H1 (cell line): ENCODE results near the gene SLC44A1. TPM values are rescaled to one million over a fixed set of nuclear protein-coding genes. Genes with fewer than 3 reads are reported as not detected.

ENCODE experiments used
- CTCF ChIA-PET: fragments of 300-600 bp; sonication (Branson Sonifier 250); formaldehyde crosslinking; loops from one replicate; lab custom pipeline; 2021; ENCODE audit not compliant: partially characterized antibody; lab: Charles Lee
- POLR2A ChIA-PET: fragments of 300-600 bp; sonication (Branson Sonifier 250); formaldehyde crosslinking; loops from one replicate; lab custom pipeline; 2021; ENCODE audit warnings: inconsistent platforms; ENCODE audit not compliant: partially characterized antibody; lab: Charles Lee
- DNase-seq, 2 experiments: peaks; one replicate each; pipeline versions ENCODE4 v3.0.0 to v3.0.0-alpha.2; 2010 to 2022; ENCODE audit warnings: low spot score in 2 of 2, low read depth in 1 of 2, mixed read lengths in 1 of 2
- FAIRE-seq: peaks from 2 replicates; lab custom pipeline; 2011; peaks lifted over from hg19 to GRCh38; lab: Jason Lieb, UNC
- H2AFZ ChIP-seq: 2 replicates; pipeline ENCODE4 v1.8.1; 2012; ENCODE audit warnings: low read length, inconsistent platforms
- H2AK5ac ChIP-seq: 2 replicates; pipeline ENCODE4 v1.6.1; 2013; ENCODE audit warnings: low read depth, low read length
- H2BK120ac ChIP-seq: replicated peaks from 2 replicates; pipeline ENCODE3; 2013; ENCODE audit warnings: low read depth, low read length, inconsistent platforms
- H2BK12ac ChIP-seq: 2 replicates; pipeline ENCODE4 v1.6.1; 2013; ENCODE audit warnings: low read depth, low read length
- H2BK15ac ChIP-seq: 2 replicates; pipeline ENCODE4 v1.6.1; 2013; ENCODE audit warnings: low read length
- H2BK20ac ChIP-seq: 2 replicates; pipeline ENCODE4 v1.6.1; 2013; ENCODE audit warnings: low read length
- H2BK5ac ChIP-seq: 2 replicates; pipeline ENCODE4 v1.6.1; 2013; ENCODE audit warnings: low read depth, low read length
- H3K14ac ChIP-seq: 2 replicates; pipeline ENCODE4 v1.6.1; 2013; ENCODE audit warnings: inconsistent platforms; ENCODE audit not compliant: insufficient read length
- H3K18ac ChIP-seq: 2 replicates; pipeline ENCODE4 v1.6.1; 2013; ENCODE audit warnings: low read length; ENCODE audit errors: extremely low read depth
- H3K23ac ChIP-seq: 2 replicates; pipeline ENCODE4 v1.6.1; 2013; ENCODE audit warnings: inconsistent platforms; ENCODE audit not compliant: insufficient read length
- H3K23me2 ChIP-seq: 2 replicates; pipeline ENCODE4 v1.6.1; 2013; ENCODE audit warnings: low read depth, low read length
- H3K27ac ChIP-seq: 2 replicates; pipeline ENCODE4 v1.6.1; 2011; ENCODE audit warnings: low read depth, low read length, inconsistent platforms
- H3K27me3 ChIP-seq, 4 experiments: replicated peaks in 1 of 4; 1 replicate in 1 of 4; 2 replicates in 3 of 4; pipeline versions ENCODE4 v1.6.1 to v1.8.1; 2011 to 2013; ENCODE audit warnings: low read length in 3 of 4, mild to moderate bottlenecking in 3 of 4, inconsistent platforms in 2 of 4, mixed read lengths in 2 of 4, moderate library complexity in 1 of 4; ENCODE audit not compliant: control insufficient read depth in 3 of 4, insufficient read depth in 3 of 4; ENCODE audit errors: extremely low read depth in 1 of 4
- H3K36me3 ChIP-seq, 4 experiments: 2 replicates each; pipeline versions ENCODE4 v1.6.1 to v1.8.1; 2011 to 2013; ENCODE audit warnings: mild to moderate bottlenecking in 4 of 4, low read length in 3 of 4, moderate library complexity in 2 of 4, control low read depth in 1 of 4, inconsistent platforms in 1 of 4; ENCODE audit not compliant: insufficient read depth in 4 of 4, control insufficient read depth in 2 of 4
- H3K4ac ChIP-seq: replicated peaks from 2 replicates; pipeline ENCODE3; 2013; ENCODE audit warnings: low read length, low read depth, mixed read lengths, inconsistent platforms; ENCODE audit not compliant: insufficient read length
- H3K4me1 ChIP-seq, 4 experiments: replicated peaks in 1 of 4; 1 replicate in 1 of 4; 2 replicates in 3 of 4; pipeline versions ENCODE4 v1.6.1 to v1.8.1; 2011 to 2013; ENCODE audit warnings: low read length in 3 of 4, inconsistent platforms in 2 of 4, mixed read lengths in 1 of 4; ENCODE audit not compliant: insufficient read depth in 4 of 4, control insufficient read depth in 3 of 4
- H3K4me2 ChIP-seq, 2 experiments: 2 replicates each; pipeline versions ENCODE4 v1.6.1 to v1.8.1; 2011 to 2013; ENCODE audit warnings: low read depth in 2 of 2, low read length in 2 of 2, control low read depth in 1 of 2, inconsistent platforms in 1 of 2, mild to moderate bottlenecking in 1 of 2; ENCODE audit not compliant: insufficient read depth in 1 of 2
- H3K4me3 ChIP-seq, 4 experiments: fragments of 200-600, 300-600 bp in 1 of 4; sonication (generic), shearing (Covaris generic), sonication (Bioruptor Twin) in 1 of 4; 2 replicates each; pipeline versions ENCODE4 v1.5.1 to v1.8.1; 2011 to 2016; ENCODE audit warnings: low read length in 4 of 4, low read depth in 3 of 4, control low read depth in 2 of 4, inconsistent platforms in 2 of 4, mild to moderate bottlenecking in 2 of 4, mixed read lengths in 1 of 4, moderate library complexity in 1 of 4; ENCODE audit not compliant: insufficient read depth in 2 of 4; ENCODE audit errors: extremely low read depth in 1 of 4
- H3K56ac ChIP-seq: replicated peaks from 2 replicates; pipeline ENCODE3; 2013; ENCODE audit warnings: low read depth, mild to moderate bottlenecking, mixed read lengths, low read length, inconsistent platforms; ENCODE audit not compliant: insufficient read length
- H3K79me1 ChIP-seq: 2 replicates; pipeline ENCODE4 v1.6.1; 2013; ENCODE audit warnings: low read depth, low read length, control low read depth
- H3K79me2 ChIP-seq, 2 experiments: 2 replicates each; pipeline versions ENCODE4 v1.6.1 to v1.8.1; 2012 to 2013; ENCODE audit warnings: low read length in 2 of 2, mild to moderate bottlenecking in 2 of 2, inconsistent platforms in 1 of 2; ENCODE audit not compliant: insufficient read depth in 2 of 2, control insufficient read depth in 1 of 2
- H3K9ac ChIP-seq, 4 experiments: replicated peaks in 1 of 4; 1 replicate in 1 of 4; 2 replicates in 3 of 4; pipeline versions ENCODE4 v1.6.1 to v1.8.1; 2011 to 2013; ENCODE audit warnings: low read depth in 3 of 4, low read length in 3 of 4, control low read depth in 2 of 4, mild to moderate bottlenecking in 2 of 4, moderate library complexity in 2 of 4, inconsistent platforms in 1 of 4; ENCODE audit errors: extremely low read depth in 1 of 4
- H3K9me3 ChIP-seq, 2 experiments: 2 replicates each; pipeline versions ENCODE4 v1.6.1 to v1.8.1; 2012 to 2013; ENCODE audit warnings: mild to moderate bottlenecking in 2 of 2, moderate library complexity in 2 of 2, control low read depth in 1 of 2, inconsistent platforms in 1 of 2, low read depth in 1 of 2, low read length in 1 of 2, mixed read lengths in 1 of 2; ENCODE audit not compliant: insufficient read depth in 2 of 2
- H4K20me1 ChIP-seq, 2 experiments: replicated peaks in 1 of 2; 2 replicates each; pipeline versions ENCODE3 to v1.8.1; 2011 to 2013; ENCODE audit warnings: inconsistent platforms in 2 of 2, low read length in 2 of 2, mild to moderate bottlenecking in 1 of 2; ENCODE audit not compliant: insufficient read depth in 2 of 2, control insufficient read depth in 1 of 2
- H4K5ac ChIP-seq: 2 replicates; pipeline ENCODE4 v1.6.1; 2013; ENCODE audit warnings: low read length, low read depth, mixed read lengths, inconsistent platforms; ENCODE audit not compliant: insufficient read length
- H4K8ac ChIP-seq: 2 replicates; pipeline ENCODE4 v1.8.0; 2013; ENCODE audit warnings: mild to moderate bottlenecking, moderate library complexity, low read length, inconsistent platforms; ENCODE audit not compliant: insufficient read depth; ENCODE audit errors: extremely low read depth
- H4K91ac ChIP-seq: replicated peaks from 2 replicates; pipeline ENCODE3; 2013; ENCODE audit warnings: low read length, mixed read lengths, inconsistent platforms; ENCODE audit not compliant: insufficient read length
- ASH2L ChIP-seq: fragments of 200-600, 300-600 bp; sonication (generic); IDR thresholded peaks from one replicate; pipeline ENCODE4 v1.7.1; 2017; ENCODE audit warnings: low read length
- ATF3 ChIP-seq: IDR thresholded peaks from 2 replicates; pipeline ENCODE4 v1.6.1; 2011; ENCODE audit warnings: low read depth, mild to moderate bottlenecking, low read length; ENCODE audit not compliant: insufficient read depth
- CEBPB ChIP-seq: IDR thresholded peaks from 2 replicates; pipeline ENCODE4 v1.6.1; 2012; ENCODE audit warnings: low read depth, low read length
- CHD1 ChIP-seq: IDR thresholded peaks from 2 replicates; pipeline ENCODE4 v1.6.1; 2012; ENCODE audit warnings: low read depth, low read length, improper control_type of control experiment
- CHD2 ChIP-seq: IDR thresholded peaks from 2 replicates; pipeline ENCODE4 v1.6.1; 2012; ENCODE audit warnings: low read length, improper control_type of control experiment
- EGR1 ChIP-seq: IDR thresholded peaks from 2 replicates; pipeline ENCODE4 v1.6.1; 2011; ENCODE audit warnings: low read depth, low read length, borderline replicate concordance
- EP300 ChIP-seq, 2 experiments: IDR thresholded peaks; 1 replicate in 1 of 2; 2 replicates in 1 of 2; pipeline ENCODE4 v1.6.1; 2011 to 2012; ENCODE audit warnings: low read depth in 2 of 2, low read length in 2 of 2, mild to moderate bottlenecking in 2 of 2, borderline replicate concordance in 1 of 2, inconsistent platforms in 1 of 2, moderate library complexity in 1 of 2
- KDM4A ChIP-seq: IDR thresholded peaks from one replicate; pipeline ENCODE4 v1.7.1; 2012; ENCODE audit warnings: low read depth, mild to moderate bottlenecking, moderate library complexity, low read length, inconsistent platforms; ENCODE audit not compliant: severe bottlenecking
- MAFK ChIP-seq: IDR thresholded peaks from 2 replicates; pipeline ENCODE4 v1.6.1; 2012; ENCODE audit warnings: low read depth, mild to moderate bottlenecking, improper control_type of control experiment, low read length
- NRF1 ChIP-seq: IDR thresholded peaks from 2 replicates; pipeline ENCODE4 v1.6.1; 2011; ENCODE audit warnings: mild to moderate bottlenecking, low read depth, low read length, improper control_type of control experiment
- SIN3A ChIP-seq, 2 experiments: IDR thresholded peaks in 1 of 2; conservative IDR thresholded peaks in 1 of 2; 2 replicates each; pipeline ENCODE4 v1.6.1; 2011 to 2012; ENCODE audit warnings: low read length in 2 of 2, improper control_type of control experiment in 1 of 2, low read depth in 1 of 2, mild to moderate bottlenecking in 1 of 2
- SIX5 ChIP-seq: IDR thresholded peaks from 2 replicates; pipeline ENCODE4 v1.6.1; 2011; ENCODE audit warnings: mild to moderate bottlenecking, low read depth, low read length
- SRF ChIP-seq: IDR thresholded peaks from 2 replicates; pipeline ENCODE4 v1.6.1; 2011; ENCODE audit warnings: mild to moderate bottlenecking, low read depth, low read length, moderate library complexity
- TCF12 ChIP-seq: IDR thresholded peaks from 2 replicates; pipeline ENCODE4 v1.6.1; 2011; ENCODE audit warnings: low read depth, mild to moderate bottlenecking, low read length
- ZNF274 ChIP-seq: IDR thresholded peaks from 2 replicates; pipeline ENCODE4 v1.7.0; 2012; ENCODE audit warnings: low read length, borderline replicate concordance; ENCODE audit errors: extremely low read depth
- WGBS, 2 experiments: shearing (Covaris generic) in 1 of 2; methylation state at CpG; one replicate each; pipeline versions ENCODE4 v1.1.6 to v1.1.7; 2013 to 2015; ENCODE audit warnings: low lambda C conversion rate in 2 of 2, mixed read lengths in 2 of 2, inconsistent platforms in 1 of 2, low coverage in 1 of 2, missing lambda C conversion rate in 1 of 2; ENCODE audit not compliant: insufficient replicate concordance in 2 of 2, insufficient coverage in 1 of 2, insufficient read length in 1 of 2; ENCODE audit errors: extremely low coverage in 1 of 2, missing lambda C conversion rate in 1 of 2; 5-methylcytosine and 5-hydroxymethylcytosine counted together
- polyA plus RNA-seq, 7 experiments: library from polyadenylated mRNA; depleted of rRNA in 3 of 7; stranded (reverse) in 5 of 7; unstranded in 2 of 7; fragments of >200 nt in 5 of 7; fragments of 200-250 nt in 2 of 7; gene quantifications; 1 replicate in 5 of 7; 2 replicates in 1 of 7; 4 replicates in 1 of 7; pipeline versions ENCODE4 v1.2.1 to v1.2.3, GENCODE V29; 2011 to 2013; ENCODE audit warnings: missing spikeins in 2 of 7, mixed read lengths in 2 of 7
- total RNA-seq: library from RNA; stranded (reverse); fragmentation: NEBNext Ultra II Directional; extraction: Animal tissue kit (Norgen Biotek cat#: 25700); gene quantifications from 2 replicates; pipeline ENCODE4 v1.2.1, GENCODE V29; 2021

Gene SLC44A1
- total and polyA plus RNA-seq, 2 of the 8 experiments (the other 6 are each of a cell fraction or from before 2014, with no cell fraction given), result 30.5 to 71.2 TPM

- Histone ChIP-seq H3K23me2 (no peaks in the 10 kb centered on the region), H3K4me2 (no peak overlapping the region), H3K18ac (no peak overlapping the region), H2BK12ac (no peak overlapping the region), H3K4me3 (peak overlapping the region in 1 of 4 experiments; percentile 7; a peak in 1 of 8 replicates), H3K79me1 (peaks cover 7% of the 10 kb centered on the region), H3K36me3 (no peaks in the 10 kb centered on the region), H4K91ac (no peak overlapping the region), H4K20me1 (peaks cover 2% of the 10 kb centered on the region in 2 experiments), H3K4ac (no peak overlapping the region), H3K4me1 (peaks cover 0 to 10% (median 3%) of the 10 kb centered on the region in 4 experiments; a peak in 3 of 7 replicates), H3K23ac (no peak overlapping the region), H2BK15ac (no peak overlapping the region), H4K5ac (no peak overlapping the region), H3K14ac (no peak overlapping the region), H3K9ac (no peak overlapping the region), H2BK120ac (no peak overlapping the region), H3K27ac (no peak overlapping the region), H3K56ac (no peak overlapping the region), H3K9me3 (no peaks in the 10 kb centered on the region), H3K27me3 (no peaks in the 10 kb centered on the region), H3K79me2 (peaks cover 0 to 91% of the 10 kb centered on the region in 2 experiments; a peak in 3 of 4 replicates), H2BK5ac (no peak overlapping the region), H2AK5ac (no peak overlapping the region), H2BK20ac (no peak overlapping the region), H2AFZ (no peak overlapping the region), H4K8ac (no peak overlapping the region)
- ChIA-PET POLR2A (interaction anchor here (2.8 kb wide), 1 partner anchor 15 kb away, joined by 8 read pairs; the partner anchor contains the start of gene SLC44A1), CTCF (no interaction called here)
- FAIRE-seq (no peak), DNase-seq (no peak)
- WGBS, 2 experiments, result 84% methylated on average over 2 of the region's 2 CpGs; no CpG with 5 or more reads in 1 of the 2 experiments
- TF ChIP-seq ZNF274 (no peak), EGR1 (no peak), SIX5 (no peak), NRF1 (no peak), ASH2L (no peak), MAFK (no peak), ATF3 (no peak), CHD2 (no peak), TCF12 (no peak), CEBPB (no peak), EP300 (IDR thresholded peaks at IDR 0.05; ENCODE audit: borderline replicate concordance in 1 of 2, low read depth in 2 of 2, low read length in 2 of 2) (no peak), KDM4A (no peak), SRF (no peak), SIN3A (conservative IDR thresholded peaks at IDR 0.05 in 1 of 2, IDR thresholded peaks at IDR 0.05 in 1 of 2; ENCODE audit: low read depth in 1 of 2, low read length in 2 of 2) (no peak), CHD1 (no peak)
Measured at GRCh38 chr9:105259274-105259673, 14.8 kb downstream of the SLC44A1 start.
